HG03064 (cell line): ENCODE data around the gene NUP210.
"Not testable (repeated sequence)": the region's sequence is repeated elsewhere in the genome, so short reads cannot be mapped to it uniquely, and the experiment has no call there.

ENCODE experiments used
- ATAC-seq: cut with Tn5 transposase; IDR thresholded peaks from one replicate; pipeline ENCODE4 v1.9.1; 2021; ENCODE audit warnings: low read depth; ENCODE audit not compliant: unreplicated experiment

The NUP210 gene

DNA sequence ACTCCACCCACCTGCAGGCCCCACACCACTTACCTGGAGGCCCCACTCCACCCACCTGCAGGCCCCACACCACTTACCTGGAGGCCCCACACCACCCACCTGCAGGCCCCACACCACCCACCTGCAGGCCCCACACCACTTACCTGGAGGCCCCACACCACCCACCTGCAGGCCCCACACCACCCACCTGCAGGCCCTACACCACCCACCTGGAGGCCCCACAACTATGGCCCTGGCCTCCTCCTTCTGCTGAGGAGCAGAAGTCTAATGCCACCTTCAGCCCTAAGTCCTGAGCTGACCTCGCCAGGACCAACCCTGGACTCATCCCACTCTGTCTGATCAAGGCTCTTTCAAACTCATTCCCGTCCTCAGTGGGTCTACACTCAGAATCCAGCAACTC lies 42.4 kb downstream of the NUP210 start:
- not testable (repeated sequence) for ATAC-seq

DNA sequence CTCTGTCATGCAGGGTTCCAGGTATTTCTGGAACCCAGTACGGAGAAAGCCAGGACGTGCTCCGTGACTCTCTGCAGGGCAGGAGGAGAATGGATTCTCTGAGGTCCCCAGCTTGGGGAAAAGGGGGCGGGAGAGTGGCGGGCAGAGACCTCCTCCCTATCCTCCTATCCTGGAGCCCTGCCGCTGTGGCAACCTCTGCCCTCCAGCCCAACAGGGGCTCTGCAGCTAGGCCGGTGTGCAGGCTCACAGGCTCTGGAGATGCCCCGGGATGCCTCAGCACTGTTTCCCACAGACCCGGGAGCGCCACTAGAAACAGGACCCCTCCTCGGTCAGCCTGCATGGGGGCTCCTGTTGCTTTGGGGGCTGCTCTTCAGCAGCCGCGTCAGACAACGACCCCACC lies 43.1 kb downstream of the NUP210 start:
- ATAC-seq = no peak

DNA sequence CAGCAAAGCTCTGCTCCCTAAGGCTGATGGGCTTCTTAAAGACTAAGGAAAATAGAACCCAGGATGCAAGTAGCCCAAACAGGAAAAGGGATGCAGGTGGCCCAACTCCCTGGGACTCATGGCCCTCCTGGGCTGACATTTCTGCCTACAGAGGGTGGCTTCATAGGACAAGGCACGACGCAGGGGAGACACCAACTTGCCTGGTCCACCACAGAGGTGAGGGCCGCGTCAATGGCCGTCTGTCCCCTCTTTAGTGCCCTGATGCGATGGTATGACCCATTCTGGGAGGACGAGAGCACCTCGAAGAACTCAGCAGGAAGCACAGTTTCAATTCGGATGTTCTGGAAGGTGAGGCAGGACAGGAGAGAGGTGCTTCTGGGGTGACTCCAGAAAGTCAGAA lies 44.0 kb downstream of the NUP210 start:
- ATAC-seq = no peak

DNA sequence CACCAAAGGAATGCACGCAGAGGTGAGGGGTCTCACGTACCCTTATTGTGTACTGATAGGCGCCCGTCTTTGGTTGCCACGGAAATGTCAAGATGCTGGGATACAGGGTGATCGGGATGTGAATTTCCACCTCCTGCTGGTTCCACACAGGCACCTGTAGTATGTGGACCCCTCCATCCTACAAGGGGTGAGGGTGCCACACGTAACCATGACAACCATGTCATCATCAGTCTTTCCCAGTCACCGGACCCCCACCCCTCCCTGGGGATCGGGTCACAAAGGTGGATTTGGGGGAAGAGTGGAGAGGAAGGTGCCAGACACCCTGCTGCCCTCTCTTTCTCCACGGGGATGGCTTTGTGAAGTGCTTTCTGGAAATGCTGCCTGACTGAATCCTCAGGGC lies 44.7 kb downstream of the NUP210 start:
- no peak for ATAC-seq

DNA sequence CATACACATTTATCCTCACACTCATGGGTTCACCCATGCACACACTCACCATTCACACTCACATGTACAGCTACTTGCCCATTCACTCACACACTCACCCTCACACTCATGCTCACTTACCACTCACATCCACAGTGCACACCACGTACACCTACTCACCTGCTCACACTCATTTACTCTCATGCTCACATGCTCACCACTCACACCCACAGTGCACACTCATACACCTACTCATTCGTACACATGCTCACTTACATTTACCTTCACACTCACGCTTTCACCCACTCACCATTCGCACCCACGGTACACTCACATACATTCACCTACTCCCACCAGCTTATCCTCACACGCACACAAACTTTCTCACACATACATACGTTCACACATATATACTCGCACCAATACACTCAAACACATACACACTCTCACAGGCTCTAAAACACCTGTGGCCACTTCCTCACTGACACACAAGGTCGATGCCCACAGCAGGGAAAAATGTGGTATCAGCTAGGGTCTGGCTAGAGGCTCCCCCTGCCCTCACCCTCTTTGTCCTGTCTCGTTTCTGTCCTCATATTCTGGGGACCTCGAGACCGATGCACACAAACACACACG lies 46.0 kb downstream of the NUP210 start:
- ATAC-seq = no peak

DNA sequence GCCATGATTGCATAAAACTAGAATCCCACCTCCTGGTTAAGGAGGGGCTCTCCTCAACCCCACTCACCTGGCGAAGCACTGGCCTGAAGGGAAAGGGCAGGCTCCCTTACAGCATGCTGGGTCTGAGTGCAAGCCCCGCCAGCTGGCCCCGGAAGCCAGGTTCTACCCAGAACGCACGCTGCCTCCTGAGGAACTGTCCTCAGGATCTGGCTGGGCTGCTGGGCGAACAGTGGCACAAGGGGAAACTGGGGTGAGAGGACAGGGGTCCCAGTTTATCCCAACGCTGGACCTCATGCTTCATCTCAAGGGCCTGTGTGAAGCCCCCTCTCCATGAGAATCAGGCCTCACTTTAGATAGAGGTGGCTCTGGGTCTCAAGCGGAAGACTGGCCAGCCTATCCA lies 47.5 kb downstream of the NUP210 start:
- no peak for ATAC-seq

DNA sequence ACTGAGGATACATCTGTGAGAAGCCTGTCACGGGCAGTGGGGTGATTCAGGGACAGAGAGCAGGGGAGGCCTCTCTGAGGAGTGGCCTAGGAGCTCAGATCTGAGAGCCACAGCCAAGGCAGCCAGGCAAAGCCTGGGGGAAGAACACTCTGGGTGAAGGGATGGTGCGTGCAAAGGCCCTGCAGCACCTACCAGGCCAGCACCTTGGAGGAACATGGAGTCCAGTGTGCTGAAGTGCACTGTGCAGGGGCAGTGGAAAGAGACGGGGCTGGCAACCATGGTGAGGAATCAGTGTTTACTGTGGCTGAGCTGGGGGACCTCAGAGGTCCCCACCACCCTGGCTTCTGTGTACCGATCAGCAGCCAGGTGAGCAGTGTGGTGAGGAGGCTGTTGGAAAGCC lies 48.0 kb downstream of the NUP210 start:
- ATAC-seq = no peak

DNA sequence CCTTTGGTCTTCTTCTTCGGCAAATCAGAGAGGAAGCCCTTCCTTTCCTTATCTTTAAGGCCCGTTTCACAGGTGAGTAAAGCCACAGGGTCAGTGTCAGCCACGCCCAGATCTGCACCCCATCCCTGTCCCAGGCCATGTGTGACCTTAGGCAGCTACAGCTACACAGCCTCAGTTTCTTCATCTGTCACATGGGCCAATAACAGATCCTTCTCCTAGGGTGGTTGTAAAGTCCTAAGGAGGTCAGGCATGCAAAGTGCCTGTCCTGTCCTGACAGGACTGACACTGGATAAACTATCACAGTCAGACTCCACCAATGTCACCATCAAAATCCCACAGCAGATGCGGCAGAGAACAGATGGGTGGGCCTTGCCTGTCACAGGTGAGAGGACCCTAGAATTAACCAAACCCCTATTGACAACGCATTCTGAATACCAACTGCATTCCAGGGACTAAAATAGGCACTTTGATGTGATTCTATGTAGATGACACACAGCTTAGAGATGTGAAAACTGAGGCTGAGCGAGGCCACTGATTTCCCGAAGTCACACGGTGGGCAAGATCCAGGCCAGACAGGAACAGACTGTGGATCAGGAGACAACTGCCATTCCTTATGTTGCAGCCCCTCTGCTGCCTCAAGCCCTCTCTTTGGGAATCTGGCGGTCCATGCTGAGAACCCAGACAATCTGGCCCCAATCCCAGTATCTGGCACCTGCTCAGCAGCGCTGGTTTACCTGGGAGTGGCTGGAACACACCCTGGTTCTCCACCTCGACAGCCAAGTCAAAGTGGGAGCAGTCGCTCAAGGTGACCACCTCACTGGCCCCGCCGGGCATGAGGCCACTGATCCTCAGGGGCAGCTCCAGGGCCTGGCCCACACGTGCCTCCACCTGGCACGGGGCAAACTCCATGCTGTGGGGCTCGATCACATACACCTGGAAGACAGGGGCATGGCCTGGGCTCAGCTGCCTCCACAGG lies 48.7 kb downstream of the NUP210 start:
- no peak for ATAC-seq

DNA sequence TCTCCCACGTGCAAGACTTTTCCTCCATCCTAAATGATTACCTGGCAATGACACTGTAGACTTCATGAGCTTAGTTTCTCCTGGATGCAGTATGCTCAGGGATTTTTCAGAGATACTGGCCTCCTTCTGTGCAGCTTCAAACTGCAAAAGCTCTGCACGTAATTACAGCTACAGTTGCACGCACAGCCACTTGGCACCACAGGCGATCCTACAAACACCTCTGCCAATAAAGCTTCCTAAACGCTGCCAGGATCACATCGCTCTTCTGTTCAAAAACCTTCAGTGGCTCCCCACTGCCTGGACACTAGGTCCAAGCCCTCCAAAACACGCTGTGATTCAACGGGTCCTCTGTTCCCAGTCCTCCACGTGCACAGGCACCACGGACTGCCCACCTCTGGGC lies 49.5 kb downstream of the NUP210 start:
- no peak for ATAC-seq

DNA sequence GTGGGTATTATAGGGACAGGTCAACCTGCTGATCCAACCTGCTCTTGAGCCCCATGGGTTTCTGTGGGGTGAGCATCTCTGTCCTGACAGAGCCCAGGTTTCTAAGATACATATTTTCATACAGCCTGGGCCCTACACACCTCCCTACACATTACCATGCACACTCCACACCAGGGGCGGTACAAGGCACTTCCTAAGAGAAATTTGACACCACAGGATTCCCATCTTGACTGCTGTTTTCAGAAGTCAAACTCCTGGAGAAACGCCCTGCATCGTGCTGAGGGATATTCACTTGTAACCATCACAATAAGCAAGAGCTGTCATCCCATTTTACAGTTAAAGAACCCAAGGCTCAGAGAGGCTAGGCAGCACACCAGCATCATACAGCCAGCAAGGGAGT lies 50.1 kb downstream of the NUP210 start:
- ATAC-seq = no peak

DNA sequence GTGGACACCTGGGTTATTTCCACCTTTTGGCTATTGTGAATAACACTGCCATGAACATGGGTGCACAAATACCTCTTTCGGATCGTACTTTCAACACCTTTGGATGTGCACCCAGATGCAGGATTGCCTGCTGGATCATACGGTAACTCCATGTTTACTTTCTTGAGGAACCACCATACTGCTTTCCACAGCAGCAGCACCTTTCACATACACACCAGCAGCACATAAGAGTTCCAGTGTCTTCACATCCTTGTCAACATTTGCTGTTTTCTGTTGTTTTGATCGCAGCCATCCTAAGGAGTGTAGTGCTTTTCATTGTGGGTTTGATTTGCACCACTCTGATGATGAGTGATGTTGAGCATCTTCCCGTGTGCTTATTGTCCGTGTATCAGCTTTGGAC lies 51.3 kb downstream of the NUP210 start:
- no peak for ATAC-seq

DNA sequence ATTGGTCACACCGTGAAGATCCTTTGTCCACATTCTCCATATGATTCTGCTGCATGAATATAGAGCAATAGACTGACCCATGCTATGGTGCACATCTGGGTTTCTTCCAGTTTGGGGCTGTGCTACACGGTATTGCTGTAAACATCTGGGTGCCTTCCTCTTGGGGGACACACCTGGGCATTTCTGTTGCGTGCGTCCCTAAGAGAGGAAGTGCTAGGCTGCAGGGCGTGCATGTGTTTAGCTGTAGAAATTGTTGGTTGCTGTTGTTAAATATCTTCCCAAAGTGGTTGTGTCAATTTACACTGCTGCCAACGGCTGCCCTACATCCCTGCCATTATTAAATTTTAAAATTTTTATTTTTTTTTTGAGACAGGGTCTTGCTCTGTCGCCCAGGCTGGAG lies 52.4 kb downstream of the NUP210 start:
- no peak for ATAC-seq

DNA sequence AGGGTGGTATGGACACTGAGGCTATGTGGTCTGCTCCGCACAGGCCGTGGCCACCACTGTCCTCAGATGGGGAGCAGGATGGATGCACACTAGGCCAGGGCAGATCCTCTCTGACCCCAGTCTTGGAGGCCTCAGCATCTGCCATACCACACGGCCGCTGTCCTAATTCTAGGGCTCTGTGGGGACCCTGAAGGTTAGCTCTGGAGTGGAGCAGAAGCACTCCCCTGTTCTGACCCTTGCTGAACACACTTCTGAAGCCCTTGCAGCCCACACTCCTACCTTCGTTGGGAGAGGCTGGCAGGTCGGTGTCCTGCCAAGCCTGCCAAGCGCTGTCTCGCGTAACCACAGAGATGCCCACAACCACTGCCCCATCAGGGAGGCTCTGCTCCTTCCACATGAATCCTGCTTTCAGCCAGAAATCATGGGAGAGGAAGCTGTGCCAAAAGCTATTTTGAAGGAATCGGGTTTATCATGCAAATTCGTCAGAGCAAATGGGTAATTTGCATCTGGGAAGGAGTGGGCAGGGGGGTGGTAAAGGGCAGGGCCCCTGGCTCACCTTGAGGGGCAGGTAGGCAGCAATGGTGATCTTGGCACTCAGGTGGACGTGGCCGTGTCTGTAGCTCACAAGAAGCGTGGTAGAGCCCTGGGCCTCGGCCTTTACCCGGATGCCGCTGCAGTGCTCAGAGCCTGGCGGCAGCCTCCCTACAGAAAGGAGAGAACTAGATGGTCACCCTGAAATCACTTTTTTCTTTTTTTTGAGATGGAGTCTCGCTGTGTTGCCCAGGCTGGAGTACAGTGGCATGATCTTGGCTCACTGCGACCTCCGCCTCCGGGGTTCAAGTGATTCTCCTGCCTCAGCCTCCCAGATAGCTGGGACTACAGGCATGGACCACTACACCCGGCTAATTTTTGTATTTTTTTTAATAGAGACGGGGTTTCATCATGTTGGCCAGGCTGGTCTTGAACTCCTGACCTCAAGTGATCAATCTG lies 54.4 kb downstream of the NUP210 start:
- ATAC-seq = no peak

DNA sequence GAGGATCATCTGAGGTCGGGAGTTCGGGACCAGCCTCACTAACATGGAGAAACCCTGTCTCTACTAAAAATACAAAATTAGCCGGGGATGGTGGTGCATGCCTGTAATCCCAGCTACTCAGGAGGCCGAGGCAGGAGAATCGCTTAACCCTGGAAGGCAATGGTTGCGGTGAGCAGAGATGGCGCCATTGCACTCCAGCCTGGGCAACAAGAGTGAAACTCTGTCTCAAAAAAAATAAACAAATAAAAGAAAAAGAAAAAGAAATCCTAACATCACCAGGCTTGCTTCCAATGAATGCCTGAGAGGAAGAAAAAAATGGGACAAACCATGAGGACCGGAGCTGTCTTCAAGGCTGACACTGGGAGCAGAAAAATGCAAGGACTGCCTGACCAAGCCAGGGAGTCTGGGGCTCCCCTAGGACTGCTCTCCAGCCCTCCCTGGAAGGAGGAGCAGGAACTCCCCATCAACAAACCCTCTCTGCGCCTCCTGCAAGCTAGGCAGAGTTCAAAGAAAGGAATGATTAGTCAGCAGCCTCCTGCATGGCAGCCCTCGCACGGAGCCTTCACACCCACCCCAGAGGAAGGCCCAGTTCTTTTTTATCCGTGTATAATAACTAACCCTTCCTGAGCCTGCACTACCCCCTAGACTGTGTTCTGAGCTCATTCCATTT lies 55.4 kb downstream of the NUP210 start:
- ATAC-seq = no peak

DNA sequence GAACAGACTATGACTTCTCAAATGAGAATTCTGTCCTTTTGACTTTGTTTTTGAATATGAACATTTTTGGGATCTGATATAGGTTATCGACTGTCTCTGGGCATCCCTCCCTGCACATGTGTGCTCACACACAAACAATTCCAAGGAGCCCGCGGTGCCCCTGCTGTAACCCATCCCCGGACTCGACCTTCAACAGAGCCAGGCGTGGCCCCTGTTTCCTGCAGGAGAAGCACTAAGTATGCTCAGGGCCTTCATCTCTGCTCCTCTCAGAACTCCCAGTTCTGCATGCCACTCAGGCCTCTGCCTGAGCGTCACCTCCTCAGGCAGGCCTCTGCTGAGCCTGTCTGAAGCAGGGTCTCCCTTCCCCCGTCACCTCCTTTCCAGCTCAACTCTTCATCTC lies 57.6 kb downstream of the NUP210 start:
- ATAC-seq = no peak

DNA sequence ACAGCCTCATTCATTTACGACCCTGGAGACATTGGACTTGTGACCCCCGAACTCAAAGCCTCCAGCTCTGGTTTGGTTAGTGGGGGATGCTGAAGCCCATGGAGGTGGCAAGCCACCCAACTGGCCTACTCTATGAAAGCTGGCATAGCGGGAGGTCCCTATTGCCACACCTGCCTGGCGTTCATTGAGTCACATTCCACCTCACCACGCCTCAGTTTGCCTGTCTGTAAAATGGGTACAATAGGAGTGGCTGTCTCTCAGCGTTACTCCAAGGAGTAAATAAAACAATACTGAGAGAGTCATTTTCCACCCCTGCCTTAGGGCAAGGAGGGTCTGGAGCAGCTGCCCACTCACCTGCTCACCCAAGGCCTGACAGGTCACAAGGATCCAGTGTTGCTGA lies 60.2 kb downstream of the NUP210 start:
- no peak for ATAC-seq

DNA sequence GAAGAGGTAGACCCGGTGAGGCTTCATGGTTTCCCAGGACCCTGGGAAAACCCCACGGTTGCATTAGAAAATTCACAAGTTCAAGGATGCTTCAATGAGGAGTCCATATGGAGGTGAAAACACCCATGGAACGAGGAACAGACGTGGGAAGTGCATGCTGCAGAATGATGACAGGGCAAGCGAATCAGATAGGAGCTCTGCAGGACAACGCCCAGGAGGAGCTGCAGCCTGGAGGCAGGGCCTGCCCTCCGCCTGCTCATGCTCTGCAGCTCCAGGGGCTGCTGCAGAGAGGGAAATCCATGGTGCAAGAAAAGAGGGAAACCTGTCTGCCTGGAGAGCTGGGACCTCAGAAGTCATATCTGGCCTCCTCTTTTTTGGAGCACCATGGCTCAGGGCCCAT lies 61.5 kb downstream of the NUP210 start:
- no peak for ATAC-seq

DNA sequence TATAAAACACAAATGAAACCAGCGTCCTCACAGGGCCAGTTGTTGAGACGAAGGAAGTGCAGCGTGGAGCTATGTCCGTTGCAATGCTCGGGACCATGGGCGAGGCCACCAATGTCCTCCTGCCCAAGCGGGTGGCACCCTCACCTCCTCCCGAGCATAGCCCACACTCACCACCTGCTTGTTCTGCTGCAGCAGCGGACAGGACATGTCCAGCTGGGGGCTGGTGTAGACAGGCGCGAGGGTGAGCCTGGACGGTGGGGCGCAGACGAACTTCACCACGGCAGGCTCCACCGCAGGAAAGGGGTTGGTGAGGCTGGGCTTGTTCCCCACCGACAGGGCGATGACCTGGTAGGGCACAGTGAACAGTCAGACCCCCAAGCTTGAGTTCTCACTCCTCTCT lies 62.1 kb downstream of the NUP210 start:
- ATAC-seq = no peak

DNA sequence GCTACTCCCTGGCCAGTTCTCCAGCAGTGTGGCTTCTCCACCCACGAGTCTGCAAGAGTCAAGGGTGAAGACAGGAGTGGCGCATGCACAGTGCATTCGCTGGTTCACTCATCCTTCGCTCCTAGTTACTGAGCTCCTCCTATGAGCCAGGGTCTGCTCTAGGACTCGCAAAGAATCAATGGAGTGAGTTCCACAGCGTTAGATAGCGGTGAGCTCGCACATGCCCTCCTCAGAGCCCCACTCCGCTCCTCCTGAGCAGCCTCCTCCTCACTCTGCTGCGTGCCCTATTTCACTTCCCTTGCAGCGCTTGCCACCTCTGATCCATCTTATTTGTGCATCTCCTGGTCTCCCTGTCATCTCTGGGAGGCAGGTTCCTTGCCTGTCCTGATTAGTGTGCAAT lies 63.0 kb downstream of the NUP210 start:
- ATAC-seq = no peak

DNA sequence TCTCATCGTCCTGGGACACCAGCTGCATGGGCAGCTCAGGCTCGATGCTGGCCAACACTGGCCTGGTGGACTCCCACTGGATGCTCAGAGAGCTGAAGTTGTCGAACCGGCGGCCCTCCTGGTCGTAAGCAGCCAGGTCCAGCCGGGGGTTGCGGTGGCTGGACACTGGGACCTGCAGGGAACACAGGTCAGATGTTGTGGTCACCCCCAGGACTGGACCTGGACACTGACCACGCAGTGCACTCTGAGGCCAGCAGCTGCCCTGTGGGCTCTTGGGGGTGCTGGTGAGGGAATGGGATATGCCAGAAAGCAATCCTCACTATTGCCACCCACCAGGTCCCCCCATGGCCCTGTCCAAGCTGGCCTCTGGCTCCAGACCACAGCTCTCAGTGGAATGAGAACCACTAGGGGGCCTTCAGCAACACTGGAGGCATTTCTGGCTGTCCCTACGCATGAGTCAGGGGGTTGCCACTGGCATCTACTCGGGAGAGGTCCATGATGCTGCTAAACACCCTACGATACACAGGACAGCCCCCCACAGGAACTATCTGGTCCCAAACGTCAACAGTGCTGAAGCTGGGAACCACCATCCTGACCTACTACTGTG lies 66.1 kb downstream of the NUP210 start:
- no peak for ATAC-seq
